CD8-positive, alpha-beta memory T cell (primary cell): Measurements from ENCODE around the gene GPER1. TPM values are rescaled to one million over a fixed set of nuclear protein-coding genes. Genes with fewer than 3 reads are reported as not detected.
"Not testable (repeated sequence)": the region's sequence is repeated elsewhere in the genome, so short reads cannot be mapped to it uniquely, and the experiment has no call there.

Experiments
- CTCF ChIA-PET: fragments of 350-600 bp; sonication (Branson Sonifier 250); formaldehyde crosslinking; loops from one replicate; lab custom pipeline; 2021; ENCODE audit warnings: antibody characterized with exemption; lab: Charles Lee
- POLR2A ChIA-PET: fragments of 350-600 bp; sonication (Branson Sonifier 250); formaldehyde crosslinking; loops from one replicate; lab custom pipeline; 2021; ENCODE audit warnings: antibody characterized with exemption; lab: Charles Lee
- DNase-seq, 5 donors: peaks; one replicate each; pipeline versions ENCODE4 v3.0.0 to v3.0.0-alpha.2; 2020 to 2022; ENCODE audit warnings: mixed read lengths in 1 of 5
- H3K27ac ChIP-seq: one replicate; pipeline ENCODE4 v1.7.0; 2013; ENCODE audit warnings: low read depth, mild to moderate bottlenecking, low read length, moderate library complexity
- H3K27me3 ChIP-seq: 2 replicates; pipeline ENCODE4 v1.7.0; 2013; ENCODE audit warnings: low read length, mild to moderate bottlenecking; ENCODE audit not compliant: insufficient read depth, poor library complexity, severe bottlenecking
- H3K36me3 ChIP-seq: 2 replicates; pipeline ENCODE4 v1.7.0; 2013; ENCODE audit warnings: mild to moderate bottlenecking, low read length, moderate library complexity; ENCODE audit not compliant: insufficient read depth
- H3K4me1 ChIP-seq: 2 replicates; pipeline ENCODE4 v1.7.0; 2013; ENCODE audit warnings: mild to moderate bottlenecking, low read length, moderate library complexity; ENCODE audit not compliant: insufficient read depth
- H3K4me3 ChIP-seq: 2 replicates; pipeline ENCODE4 v1.7.0; 2013; ENCODE audit warnings: mild to moderate bottlenecking, low read length
- H3K9me3 ChIP-seq: 2 replicates; pipeline ENCODE4 v1.7.0; 2013; ENCODE audit warnings: mild to moderate bottlenecking, low read length
- H3K27ac Mint-ChIP-seq, 8 donors: one replicate each; pipeline ENCODE4 v1.8.0; 2020 to 2021; ENCODE audit warnings: mixed read lengths in 8 of 8, mild to moderate bottlenecking in 6 of 8, inconsistent platforms in 3 of 8, moderate library complexity in 3 of 8
- H3K27me3 Mint-ChIP-seq, 2 donors: one replicate each; pipeline ENCODE4 v1.8.0; 2020 to 2021; ENCODE audit warnings: mixed read lengths in 2 of 2, mild to moderate bottlenecking in 1 of 2, moderate library complexity in 1 of 2
- H3K36me3 Mint-ChIP-seq, 3 donors: one replicate each; pipeline ENCODE4 v1.8.0; 2020 to 2021; ENCODE audit warnings: mixed read lengths in 3 of 3, inconsistent platforms in 1 of 3, mild to moderate bottlenecking in 1 of 3
- H3K4me1 Mint-ChIP-seq, 3 donors: one replicate each; pipeline ENCODE4 v1.8.0; 2020 to 2021; ENCODE audit warnings: mixed read lengths in 3 of 3, inconsistent platforms in 1 of 3, mild to moderate bottlenecking in 1 of 3
- H3K4me3 Mint-ChIP-seq, 7 donors: one replicate each; pipeline ENCODE4 v1.8.0; 2020 to 2021; ENCODE audit warnings: mixed read lengths in 7 of 7, mild to moderate bottlenecking in 6 of 7, moderate library complexity in 4 of 7, inconsistent platforms in 2 of 7
- H3K9me3 Mint-ChIP-seq, 5 donors: one replicate each; pipeline ENCODE4 v1.8.0; 2020 to 2022; ENCODE audit warnings: mixed read lengths in 5 of 5, mild to moderate bottlenecking in 3 of 5, moderate library complexity in 2 of 5, inconsistent platforms in 1 of 5
- polyA plus RNA-seq: library from polyadenylated mRNA; unstranded; fragments of 300-500 nt; fragmentation: Illumina TruSeq; gene quantifications from one replicate; pipeline ENCODE4 v1.2.3, GENCODE V29; 2021
- total RNA-seq, 2 experiments: library from RNA; stranded (reverse); gene quantifications; one replicate each; pipeline ENCODE4 v1.2.3, GENCODE V29; 2021

GPER1 gene
- total and polyA plus RNA-seq, 3 experiments from 2014 or later: 0.17 TPM; not detected in 2

DNA sequence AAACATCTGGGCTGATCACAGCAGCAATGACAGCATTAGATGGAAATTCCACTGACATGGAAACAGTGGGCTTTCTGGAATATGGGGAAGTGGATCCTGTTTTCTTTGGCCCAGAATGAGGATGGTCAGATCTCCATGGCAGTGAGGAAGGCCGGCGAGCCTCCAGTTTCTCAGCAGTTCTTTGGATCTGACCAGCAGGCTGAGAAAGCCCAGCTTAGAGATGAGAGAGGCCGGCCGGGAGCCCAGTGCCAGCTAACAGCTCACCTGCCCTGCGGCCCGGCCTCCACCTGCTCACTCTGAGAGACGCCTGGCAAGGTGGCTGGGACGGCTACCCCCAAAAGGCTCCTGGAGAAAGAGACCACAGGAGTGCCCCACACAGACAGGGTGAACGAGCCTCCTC is 24.2 kb downstream of the GPER1 start:
- Histone ChIP-seq H3K9me3 (no peaks in the 10 kb centered on the region), H3K36me3 (no peaks in the 10 kb centered on the region), H3K27me3 (no peaks in the 10 kb centered on the region), H3K27ac (no peak overlapping the region), H3K4me1 (no peaks in the 10 kb centered on the region), H3K4me3 (no peak overlapping the region)
- POLR2A ChIA-PET: no interaction called here
- Mint-ChIP-seq H3K27ac (peak overlapping the region in 1 of 8 donors; percentile 38), H3K4me3 (no peak overlapping the region), H3K27me3 (no peaks in the 10 kb centered on the region), H3K36me3 (peaks cover 0 to 2% (median 0%) of the 10 kb centered on the region in 3 donors), H3K9me3 (no peaks in the 10 kb centered on the region), H3K4me1 (no peaks in the 10 kb centered on the region)
- CTCF ChIA-PET: no interaction called here
- DNase-seq: no peak

DNA sequence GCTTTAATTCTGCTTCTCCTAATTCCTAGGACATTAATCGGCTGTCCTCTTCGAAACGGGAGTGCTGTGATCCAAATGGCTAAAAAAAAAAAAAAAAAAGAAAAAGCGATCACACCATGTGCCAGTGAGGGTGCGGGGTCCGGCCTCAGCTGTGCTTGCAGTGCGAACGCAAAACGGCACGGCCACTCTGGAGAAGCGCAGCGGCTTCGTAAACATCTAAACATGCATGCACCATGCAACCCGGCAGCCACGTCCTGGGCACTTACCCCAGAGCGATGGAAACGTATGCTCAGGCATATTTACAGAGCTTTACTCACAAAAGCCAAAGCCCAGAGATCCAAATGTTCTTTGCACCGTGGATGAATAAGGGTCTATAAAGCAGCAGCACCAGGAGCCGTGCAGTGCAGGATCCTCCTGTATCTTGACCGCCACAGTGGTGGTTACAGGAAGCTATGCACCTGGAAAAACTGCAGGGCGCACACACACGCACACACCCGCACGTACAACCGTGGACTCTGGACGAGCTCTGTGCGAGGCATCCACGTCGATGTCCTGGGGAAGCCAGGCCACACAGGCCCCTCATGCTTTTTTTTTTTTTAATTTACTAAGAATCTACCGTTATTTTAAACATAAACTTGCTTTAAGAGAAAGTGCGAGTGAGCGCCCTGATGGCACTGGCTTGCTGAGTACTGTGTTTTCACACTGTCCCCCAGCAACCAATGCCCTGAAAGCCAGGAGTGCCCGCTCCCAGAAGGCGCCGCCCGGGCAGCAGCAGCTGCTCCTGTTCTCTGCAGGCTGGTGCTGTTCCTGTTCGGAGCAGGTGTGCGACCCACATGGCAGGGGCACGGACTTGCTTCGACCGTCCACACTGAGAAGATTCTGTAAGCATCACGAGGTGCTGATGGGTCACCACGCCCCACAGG is 25.0 kb downstream of the GPER1 start:
- ChIA-PET POLR2A (no interaction called here), CTCF (no interaction called here)
- Histone ChIP-seq H3K4me3 (no peak overlapping the region), H3K4me1 (no peaks in the 10 kb centered on the region), H3K9me3 (no peaks in the 10 kb centered on the region), H3K27me3 (no peaks in the 10 kb centered on the region), H3K36me3 (no peaks in the 10 kb centered on the region), H3K27ac (no peak overlapping the region)
- no peak overlapping the region for H3K4me3 Mint-ChIP-seq
- H3K9me3 Mint-ChIP-seq: no peaks in the 10 kb centered on the region
- DNase-seq: peak in 1 of 5 donors; percentile 19
- H3K36me3 Mint-ChIP-seq: peaks cover 0 to 2% (median 2%) of the 10 kb centered on the region in 3 donors
- H3K4me1 Mint-ChIP-seq: no peaks in the 10 kb centered on the region
- H3K27me3 Mint-ChIP-seq: no peaks in the 10 kb centered on the region
- no peak overlapping the region for H3K27ac Mint-ChIP-seq

DNA sequence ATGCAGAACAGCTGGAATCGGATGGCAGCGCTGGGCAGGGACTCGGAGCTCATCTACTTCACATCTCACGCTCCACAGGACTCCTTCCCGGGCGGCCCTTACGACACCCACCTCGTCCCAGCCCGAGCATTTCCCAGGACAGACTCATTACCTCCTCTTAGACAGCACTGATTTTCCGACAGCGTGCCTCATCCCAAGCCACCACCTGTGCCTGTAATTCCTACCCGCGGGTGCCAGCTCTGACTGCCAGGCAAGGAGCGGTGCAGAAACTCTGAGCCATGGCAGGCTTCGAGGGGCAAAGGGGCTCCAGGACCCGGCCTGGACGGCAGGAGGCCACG is 25.6 kb downstream of the GPER1 start:
- no peaks in the 10 kb centered on the region for H3K4me1 Mint-ChIP-seq
- no peaks in the 10 kb centered on the region for H3K27me3 Mint-ChIP-seq
- POLR2A ChIA-PET: interaction anchor here (0.6 kb wide), 1 partner anchor 9 kb away, joined by 3 read pairs; no protein-coding TSS in a partner anchor
- CTCF ChIA-PET: no interaction called here
- no peaks in the 10 kb centered on the region for H3K9me3 Mint-ChIP-seq
- Histone ChIP-seq H3K9me3 (no peaks in the 10 kb centered on the region), H3K36me3 (no peaks in the 10 kb centered on the region), H3K4me1 (no peaks in the 10 kb centered on the region), H3K27ac (no peak overlapping the region), H3K27me3 (no peaks in the 10 kb centered on the region), H3K4me3 (no peak overlapping the region)
- H3K4me3 Mint-ChIP-seq: no peak overlapping the region
- peak in 1 of 5 donors; percentile 14 for DNase-seq
- H3K27ac Mint-ChIP-seq: no peak overlapping the region
- H3K36me3 Mint-ChIP-seq: peaks cover 0 to 2% (median 2%) of the 10 kb centered on the region in 3 donors

DNA sequence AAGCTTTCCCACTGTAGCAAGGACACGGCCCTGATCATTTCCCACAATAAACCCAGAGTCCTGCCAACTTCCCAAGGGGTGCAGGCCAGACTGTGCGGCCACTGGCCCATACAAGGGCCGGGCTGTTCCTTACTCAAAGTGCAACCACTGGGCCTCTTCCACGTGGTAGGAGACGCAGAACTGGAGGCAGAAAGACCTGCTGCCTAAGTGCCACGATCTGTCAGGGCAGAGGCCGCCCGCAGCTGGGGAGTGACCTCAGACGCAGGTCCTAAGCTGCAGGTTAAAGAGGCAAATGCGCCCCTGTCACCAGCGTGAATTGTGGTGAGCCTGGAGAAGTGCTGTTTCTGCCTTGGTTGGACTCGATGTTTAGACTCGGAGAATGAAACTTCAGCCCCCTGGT is 26.2 kb downstream of the GPER1 start:
- Histone ChIP-seq H3K9me3 (no peaks in the 10 kb centered on the region), H3K27ac (no peak overlapping the region), H3K36me3 (no peaks in the 10 kb centered on the region), H3K4me1 (no peaks in the 10 kb centered on the region), H3K4me3 (no peak overlapping the region), H3K27me3 (no peaks in the 10 kb centered on the region)
- H3K27me3 Mint-ChIP-seq: no peaks in the 10 kb centered on the region
- H3K4me3 Mint-ChIP-seq: no peak overlapping the region
- no peaks in the 10 kb centered on the region for H3K9me3 Mint-ChIP-seq
- peaks cover 0 to 2% (median 2%) of the 10 kb centered on the region in 3 donors for H3K36me3 Mint-ChIP-seq
- peak overlapping the region in 1 of 8 donors; percentile 35 for H3K27ac Mint-ChIP-seq
- POLR2A ChIA-PET: interaction anchor here (0.6 kb wide), 1 partner anchor 10 kb away, joined by 3 read pairs; no protein-coding TSS in a partner anchor
- CTCF ChIA-PET: no interaction called here
- H3K4me1 Mint-ChIP-seq: peaks cover under 1 to 1% (median 1%) of the 10 kb centered on the region in 3 donors
- DNase-seq: peak in 1 of 5 donors; percentile 23

DNA sequence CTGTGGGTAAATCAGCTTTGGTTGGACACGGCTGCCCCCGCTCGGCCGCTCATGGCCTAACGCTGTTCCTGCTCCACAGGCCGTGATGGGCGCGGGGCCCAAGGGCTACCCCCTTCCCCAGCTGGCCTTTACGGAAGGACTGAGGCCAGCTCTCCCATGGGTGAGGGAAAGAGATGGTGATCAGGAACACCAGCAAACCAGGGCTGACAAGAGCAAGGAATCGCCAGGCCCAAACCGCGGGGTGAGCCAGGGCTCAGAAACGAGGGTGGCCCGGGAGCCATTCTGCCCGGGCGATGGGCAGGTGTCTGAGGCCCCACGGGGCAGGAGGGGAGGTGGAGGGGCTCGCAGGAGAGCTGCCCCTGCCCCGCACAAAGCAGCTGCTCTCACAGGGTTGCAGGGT is 26.6 kb downstream of the GPER1 start:
- Mint-ChIP-seq H3K4me3 (no peak overlapping the region), H3K9me3 (no peaks in the 10 kb centered on the region), H3K27ac (no peak overlapping the region), H3K4me1 (peaks cover 3 to 5% (median 4%) of the 10 kb centered on the region in 3 donors), H3K36me3 (peaks cover 0 to 2% (median 2%) of the 10 kb centered on the region in 3 donors), H3K27me3 (no peaks in the 10 kb centered on the region)
- Histone ChIP-seq H3K27ac (no peak overlapping the region), H3K4me1 (no peaks in the 10 kb centered on the region), H3K36me3 (no peaks in the 10 kb centered on the region), H3K4me3 (no peak overlapping the region), H3K9me3 (no peaks in the 10 kb centered on the region), H3K27me3 (no peaks in the 10 kb centered on the region)
- ChIA-PET CTCF (no interaction called here), POLR2A (no interaction called here)
- DNase-seq: peak in 1 of 5 donors; percentile 32

DNA sequence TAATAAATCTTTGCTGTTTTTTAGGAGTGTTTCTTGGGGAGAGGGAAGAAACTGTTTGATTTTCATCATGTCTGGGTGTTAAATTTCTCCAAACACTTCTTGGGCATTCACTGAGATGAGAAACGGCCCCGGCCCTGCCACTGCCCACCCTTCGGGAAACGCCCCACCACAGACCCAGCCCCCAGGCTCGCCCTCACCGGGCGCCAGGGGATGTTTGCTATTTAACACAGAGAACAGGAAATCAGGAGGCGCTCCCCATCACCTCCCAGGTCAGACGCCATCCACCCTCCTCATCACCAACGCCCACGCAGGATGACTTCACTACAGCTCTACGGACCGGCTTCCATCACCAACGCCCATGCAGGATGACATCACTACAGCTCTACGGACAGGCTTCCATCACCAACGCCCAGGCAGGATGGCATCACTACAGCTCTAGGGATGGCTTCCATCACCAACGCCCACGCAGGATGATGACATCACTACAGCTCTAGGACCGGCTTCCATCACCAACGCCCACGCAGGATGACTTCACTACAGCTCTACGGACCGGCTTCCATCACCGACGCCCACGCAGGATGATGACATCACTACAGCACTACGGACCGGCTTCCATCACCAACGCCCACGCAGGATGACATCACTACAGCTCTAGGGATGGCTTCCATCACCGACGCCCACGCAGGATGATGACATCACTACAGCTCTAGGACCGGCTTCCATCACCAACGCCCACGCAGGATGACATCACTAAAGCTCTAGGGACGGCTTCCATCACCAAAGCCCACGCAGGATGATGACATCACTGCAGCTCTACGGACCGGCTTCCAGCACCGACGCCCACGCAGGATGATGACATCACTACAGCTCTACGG is 27.5 kb downstream of the GPER1 start:
- CTCF ChIA-PET, H3K9me3 ChIP-seq, H3K27ac ChIP-seq, H3K4me3 ChIP-seq, POLR2A ChIA-PET, H3K27ac Mint-ChIP-seq, H3K4me1 Mint-ChIP-seq, H3K36me3 Mint-ChIP-seq, H3K27me3 ChIP-seq, H3K36me3 ChIP-seq, H3K4me1 ChIP-seq, H3K27me3 Mint-ChIP-seq, H3K4me3 Mint-ChIP-seq, H3K9me3 Mint-ChIP-seq: not testable (repeated sequence)
- peak in 1 of 5 donors; percentile 28 for DNase-seq

DNA sequence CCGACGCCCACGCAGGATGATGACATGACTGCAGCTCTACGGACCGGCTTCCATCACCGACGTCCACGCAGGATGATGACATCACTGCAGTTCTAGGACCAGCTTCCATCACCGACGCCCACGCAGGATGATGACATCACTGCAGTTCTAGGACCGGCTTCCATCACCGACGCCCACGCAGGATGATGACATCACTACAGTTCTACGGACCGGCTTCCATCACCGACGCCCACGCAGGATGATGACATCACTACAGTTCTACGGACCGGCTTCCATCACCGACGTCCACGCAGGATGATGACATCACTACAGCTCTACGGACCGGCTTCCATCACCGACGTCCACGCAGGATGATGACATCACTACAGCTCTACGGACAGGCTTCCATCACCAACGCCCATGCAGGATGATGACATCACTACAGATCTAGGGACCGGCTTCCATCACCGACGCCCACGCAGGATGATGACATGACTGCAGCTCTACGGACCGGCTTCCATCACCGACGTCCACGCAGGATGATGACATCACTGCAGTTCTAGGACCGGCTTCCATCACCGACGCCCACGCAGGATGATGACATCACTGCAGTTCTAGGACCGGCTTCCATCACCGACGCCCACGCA is 28.6 kb downstream of the GPER1 start:
- H3K36me3 Mint-ChIP-seq, H3K27me3 Mint-ChIP-seq, H3K27ac Mint-ChIP-seq, H3K27ac ChIP-seq, H3K4me1 Mint-ChIP-seq, POLR2A ChIA-PET, H3K4me3 Mint-ChIP-seq, H3K36me3 ChIP-seq, H3K9me3 Mint-ChIP-seq, H3K9me3 ChIP-seq, H3K4me3 ChIP-seq, H3K4me1 ChIP-seq, H3K27me3 ChIP-seq, CTCF ChIA-PET: not testable (repeated sequence)
- peak in 1 of 5 donors; percentile 6 for DNase-seq
